HT-29 (cell line): ENCODE results near the gene WDR76. TPM values are rescaled to one million over a fixed set of nuclear protein-coding genes. Genes with fewer than 3 reads are reported as not detected.
A peak's percentile ranks its signal among the peaks of the same experiment; 100 is the strongest.
"Not testable (repeated sequence)": the region's sequence is repeated elsewhere in the genome, so short reads cannot be mapped to it uniquely, and the experiment has no call there.

ENCODE experiments used
- DNase-seq: peaks from one replicate; pipeline ENCODE4 v3.0.0-alpha.2; 2015; ENCODE audit warnings: low spot score
- total RNA-seq: library from RNA; depleted of rRNA; stranded (reverse); fragments of >200 nt; shearing (Covaris generic); gene quantifications from 2 replicates; pipeline ENCODE4 v1.2.3, GENCODE V29; 2014; rRNA removed

The WDR76 gene
- 11.5 and 12.7 TPM in 2 replicates for total RNA-seq

- DNase-seq, result peak; percentile 94
Measured at GRCh38 chr15:43826508-43827341, at the start of gene WDR76. Gene WDR76, plus strand, starts transcription at chr15:43827002. Its CDS starts 31 bp downstream, at chr15:43827033.

GRCh38 chr15:43777267-43777914 is 49.4 kb upstream of the WDR76 start:
- peak; percentile 96 for DNase-seq

- DNase-seq, result no peak
Measured at GRCh38 chr15:43779016-43779415, 47.8 kb upstream of the WDR76 start.

GRCh38 chr15:43789409-43789808 is 37.4 kb upstream of the WDR76 start:
- no peak for DNase-seq

- DNase-seq, result peak; percentile 99
Measured at GRCh38 chr15:43791993-43792760, 34.6 kb upstream of the WDR76 start, which contains the start of gene SERF2. Gene SERF2, plus strand, starts transcription at chr15:43792320. Its CDS starts 57 bp downstream, at chr15:43792377.

GRCh38 chr15:43792761-43793476 is 33.9 kb upstream of the WDR76 start:
- peak; percentile 51 for DNase-seq

GRCh38 chr15:43793647-43794046 is 33.2 kb upstream of the WDR76 start:
- no peak for DNase-seq

GRCh38 chr15:43794269-43795037 is 32.3 kb upstream of the WDR76 start:
- DNase-seq, result no peak

- no peak for DNase-seq
Measured at GRCh38 chr15:43795197-43795596, 31.6 kb upstream of the WDR76 start.

GRCh38 chr15:43795997-43796396 is 30.8 kb upstream of the WDR76 start:
- no peak for DNase-seq

GRCh38 chr15:43796566-43796965 is 30.2 kb upstream of the WDR76 start:
- no peak for DNase-seq

GRCh38 chr15:43799209-43799944 is 27.4 kb upstream of the WDR76 start:
- peak; percentile 24 for DNase-seq

GRCh38 chr15:43799945-43800285 is 26.9 kb upstream of the WDR76 start, which contains the start of gene SERINC4:
Gene SERINC4, minus strand, starts transcription at chr15:43800220. Its CDS starts 234 bp downstream, at chr15:43799986.
- no peak for DNase-seq

- peak; percentile 94 for DNase-seq
Measured at GRCh38 chr15:43800286-43801141, 26.3 kb upstream of the WDR76 start, which contains the start of gene HYPK. Gene HYPK, plus strand, starts transcription at chr15:43800599. Its CDS starts 24 bp downstream, at chr15:43800623.

- not testable (repeated sequence) for DNase-seq
Measured at GRCh38 chr15:43802676-43803075, 24.1 kb upstream of the WDR76 start.

- DNase-seq, result no peak
Measured at GRCh38 chr15:43808435-43808950, 18.3 kb upstream of the WDR76 start.

GRCh38 chr15:43808960-43809678 is 17.7 kb upstream of the WDR76 start:
- DNase-seq, result no peak

- not testable (repeated sequence) for DNase-seq
Measured at GRCh38 chr15:43815064-43815463, 11.7 kb upstream of the WDR76 start.
